Ovary (tissue), 3 donors: ENCODE measurements around the gene PPDPF.

ENCODE experiments used
- POLR2A ChIP-seq: fragments of 450-650 bp; IDR thresholded peaks from one replicate; pipeline ENCODE4 v1.6.1; 2017; ENCODE audit warnings: antibody characterized with exemption, mild to moderate bottlenecking, moderate library complexity
- TF ChIP-seq, protein P1 (sequence below), 3 donors: fragments of 450-650 bp in 2 of 3; fragments of 200-600 bp in 1 of 3; IDR thresholded peaks; one replicate each; pipeline versions ENCODE4 v1.5.1 to v1.8.0; 2016 to 2022; ENCODE audit warnings: antibody characterized with exemption in 3 of 3, mild to moderate bottlenecking in 1 of 3
- donor health status: DM: no; HTN: no; CAD: no.

DNA sequence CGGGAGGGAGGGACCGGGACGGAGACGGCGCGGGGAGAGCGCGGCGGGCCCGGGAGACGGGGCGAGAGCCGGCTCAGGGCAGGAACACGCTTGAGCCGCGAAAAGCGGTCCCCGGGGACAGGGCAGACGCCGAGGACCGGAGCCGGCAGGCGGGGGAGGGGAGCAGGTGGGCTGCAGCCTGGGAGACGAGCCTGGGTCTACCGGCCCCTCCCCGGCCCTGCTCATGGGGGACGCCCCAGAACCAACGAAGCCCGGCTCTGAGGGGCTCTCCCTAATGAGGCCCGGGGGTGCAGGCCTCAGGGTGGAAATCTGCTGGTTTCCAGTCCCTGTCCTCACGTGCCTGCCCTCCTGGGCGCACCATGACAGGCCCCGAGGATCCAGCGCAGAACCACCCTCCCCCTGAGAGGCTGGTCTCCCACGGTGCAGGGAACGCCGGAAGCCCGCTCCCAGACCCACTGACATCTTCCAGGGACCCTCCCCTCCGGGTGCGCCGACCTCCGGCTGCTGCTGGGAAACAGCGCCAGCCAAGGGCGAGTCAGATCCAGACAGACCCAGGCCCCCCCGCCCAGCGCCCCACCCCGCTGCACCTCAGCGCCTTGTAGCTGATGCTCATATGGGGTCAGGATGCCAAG is 21.1 kb upstream of the PPDPF start:
- TF ChIP-seq POLR2A, result no peak
- TF ChIP-seq, protein P1, sequence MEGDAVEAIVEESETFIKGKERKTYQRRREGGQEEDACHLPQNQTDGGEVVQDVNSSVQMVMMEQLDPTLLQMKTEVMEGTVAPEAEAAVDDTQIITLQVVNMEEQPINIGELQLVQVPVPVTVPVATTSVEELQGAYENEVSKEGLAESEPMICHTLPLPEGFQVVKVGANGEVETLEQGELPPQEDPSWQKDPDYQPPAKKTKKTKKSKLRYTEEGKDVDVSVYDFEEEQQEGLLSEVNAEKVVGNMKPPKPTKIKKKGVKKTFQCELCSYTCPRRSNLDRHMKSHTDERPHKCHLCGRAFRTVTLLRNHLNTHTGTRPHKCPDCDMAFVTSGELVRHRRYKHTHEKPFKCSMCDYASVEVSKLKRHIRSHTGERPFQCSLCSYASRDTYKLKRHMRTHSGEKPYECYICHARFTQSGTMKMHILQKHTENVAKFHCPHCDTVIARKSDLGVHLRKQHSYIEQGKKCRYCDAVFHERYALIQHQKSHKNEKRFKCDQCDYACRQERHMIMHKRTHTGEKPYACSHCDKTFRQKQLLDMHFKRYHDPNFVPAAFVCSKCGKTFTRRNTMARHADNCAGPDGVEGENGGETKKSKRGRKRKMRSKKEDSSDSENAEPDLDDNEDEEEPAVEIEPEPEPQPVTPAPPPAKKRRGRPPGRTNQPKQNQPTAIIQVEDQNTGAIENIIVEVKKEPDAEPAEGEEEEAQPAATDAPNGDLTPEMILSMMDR (IDR thresholded peaks at IDR 0.05), result no peak
